Mesenchymal stem cell (in vitro differentiated cells and primary cell): Measurements from ENCODE around the gene LCN1.

Source experiments
- DNase-seq: peaks from one replicate; pipeline ENCODE4 v3.0.0-alpha.2; 2013
- H2AFZ ChIP-seq: one replicate; pipeline ENCODE4 v1.6.1; 2013; ENCODE audit warnings: low read depth, mild to moderate bottlenecking, control low read depth, inconsistent platforms, low read length, moderate library complexity
- H2AK5ac ChIP-seq: 2 replicates; pipeline ENCODE4 v1.6.1; 2013; ENCODE audit warnings: low read length, moderate library complexity, mild to moderate bottlenecking, inconsistent platforms; ENCODE audit not compliant: severe bottlenecking
- H2BK120ac ChIP-seq: one replicate; pipeline ENCODE4 v1.6.1; 2013; ENCODE audit warnings: low read depth, mild to moderate bottlenecking, inconsistent platforms, low read length, moderate library complexity
- H2BK12ac ChIP-seq, 2 experiments: one replicate each; pipeline ENCODE4 v1.6.1; 2013; ENCODE audit warnings: inconsistent platforms in 2 of 2, low read length in 2 of 2, mild to moderate bottlenecking in 2 of 2, moderate library complexity in 2 of 2, control low read depth in 1 of 2
- H2BK15ac ChIP-seq: one replicate; pipeline ENCODE4 v1.6.1; 2013; ENCODE audit warnings: mild to moderate bottlenecking, low read depth, inconsistent platforms; ENCODE audit not compliant: poor library complexity, severe bottlenecking
- H2BK5ac ChIP-seq: 2 replicates; pipeline ENCODE4 v1.6.1; 2013; ENCODE audit warnings: low read depth, mild to moderate bottlenecking, low read length, control low read depth, inconsistent platforms; ENCODE audit not compliant: poor library complexity, severe bottlenecking
- H3K14ac ChIP-seq, 2 experiments: one replicate each; pipeline ENCODE4 v1.6.1; 2013; ENCODE audit warnings: inconsistent platforms in 2 of 2, low read length in 2 of 2, control low read depth in 1 of 2, mild to moderate bottlenecking in 1 of 2, moderate library complexity in 1 of 2
- H3K18ac ChIP-seq, 2 experiments: one replicate each; pipeline ENCODE4 v1.6.1; 2013; ENCODE audit warnings: inconsistent platforms in 2 of 2, low read length in 2 of 2, control low read depth in 1 of 2, low read depth in 1 of 2, mild to moderate bottlenecking in 1 of 2
- H3K23ac ChIP-seq, 2 experiments: one replicate each; pipeline ENCODE4 v1.6.1; 2013; ENCODE audit warnings: inconsistent platforms in 2 of 2, low read length in 2 of 2, mild to moderate bottlenecking in 2 of 2, moderate library complexity in 2 of 2, control low read depth in 1 of 2
- H3K27ac ChIP-seq: 2 replicates; pipeline ENCODE4 v1.5.1; 2013; ENCODE audit warnings: mild to moderate bottlenecking, moderate library complexity, low read length, control low read depth, inconsistent platforms; ENCODE audit not compliant: poor library complexity, severe bottlenecking
- H3K27me3 ChIP-seq, 2 experiments: 2 replicates each; pipeline versions ENCODE4 v1.6.1 to v1.7.0; 2013; ENCODE audit warnings: low read length in 2 of 2, mild to moderate bottlenecking in 2 of 2, moderate library complexity in 2 of 2, control low read depth in 1 of 2, inconsistent platforms in 1 of 2; ENCODE audit not compliant: control insufficient read depth in 1 of 2, insufficient read depth in 1 of 2
- H3K36me3 ChIP-seq, 2 experiments: 2 replicates each; pipeline versions ENCODE4 v1.6.1 to v1.7.0; 2013; ENCODE audit warnings: low read length in 2 of 2, control low read depth in 1 of 2, inconsistent platforms in 1 of 2, low read depth in 1 of 2, mild to moderate bottlenecking in 1 of 2; ENCODE audit not compliant: insufficient read depth in 2 of 2, control insufficient read depth in 1 of 2
- H3K4ac ChIP-seq, 2 experiments: one replicate each; pipeline ENCODE4 v1.6.1; 2013; ENCODE audit warnings: inconsistent platforms in 2 of 2, low read length in 2 of 2, mild to moderate bottlenecking in 2 of 2, moderate library complexity in 2 of 2, control low read depth in 1 of 2, low read depth in 1 of 2
- H3K4me1 ChIP-seq: 2 replicates; pipeline ENCODE4 v1.6.1; 2013; ENCODE audit warnings: low read depth, low read length, control low read depth; ENCODE audit not compliant: control insufficient read depth, insufficient read depth
- H3K4me2 ChIP-seq: 2 replicates; pipeline ENCODE4 v1.6.1; 2013; ENCODE audit warnings: low read length, mild to moderate bottlenecking, inconsistent platforms; ENCODE audit not compliant: poor library complexity, severe bottlenecking
- H3K4me3 ChIP-seq, 2 experiments: 2 replicates each; pipeline versions ENCODE4 v1.5.1 to v1.7.0; 2013; ENCODE audit warnings: low read length in 2 of 2, mild to moderate bottlenecking in 2 of 2, control low read depth in 1 of 2, low read depth in 1 of 2; ENCODE audit not compliant: insufficient read depth in 1 of 2
- H3K79me1 ChIP-seq: replicated peaks from 2 replicates; pipeline ENCODE4 v1.6.1; 2013; ENCODE audit warnings: mild to moderate bottlenecking, control low read depth, low read length, inconsistent platforms; ENCODE audit not compliant: poor library complexity, severe bottlenecking
- H3K9ac ChIP-seq: 2 replicates; pipeline ENCODE4 v1.7.0; 2013; ENCODE audit warnings: mild to moderate bottlenecking, low read length, moderate library complexity
- H3K9me3 ChIP-seq: 2 replicates; pipeline ENCODE4 v1.7.0; 2013; ENCODE audit warnings: mild to moderate bottlenecking, low read length; ENCODE audit not compliant: control insufficient read depth
- H4K8ac ChIP-seq: one replicate; pipeline ENCODE4 v1.6.1; 2013; ENCODE audit warnings: inconsistent platforms, mild to moderate bottlenecking, low read length, moderate library complexity
- H4K91ac ChIP-seq: one replicate; pipeline ENCODE4 v1.6.1; 2013; ENCODE audit warnings: mild to moderate bottlenecking, low read length, inconsistent platforms
- WGBS: methylation state at CpG from one replicate; pipeline ENCODE4 v1.1.7; 2013; ENCODE audit warnings: mixed read lengths; 5-methylcytosine and 5-hydroxymethylcytosine counted together

LCN1 gene

GRCh38 chr9:135490166-135490870 lies 30.9 kb upstream of the LCN1 start:
- Histone ChIP-seq H4K8ac (no peak overlapping the region), H3K79me1 (peaks cover 11% of the 10 kb centered on the region), H2BK5ac (no peak overlapping the region), H3K36me3 (peaks cover 25 to 47% of the 10 kb centered on the region in 2 experiments), H3K4me1 (peaks cover 4% of the 10 kb centered on the region), H3K27me3 (no peaks in the 10 kb centered on the region), H3K4me2 (no peak overlapping the region), H3K27ac (no peak overlapping the region), H3K14ac (no peak overlapping the region), H3K23ac (no peak overlapping the region), H4K91ac (no peak overlapping the region), H3K9me3 (no peaks in the 10 kb centered on the region), H3K9ac (no peak overlapping the region), H2AFZ (no peak overlapping the region), H2BK12ac (no peak overlapping the region), H2BK15ac (no peak overlapping the region), H3K18ac (no peak overlapping the region), H3K4ac (no peak overlapping the region), H3K4me3 (no peak overlapping the region), H2AK5ac (no peak overlapping the region), H2BK120ac (no peak overlapping the region)
- WGBS, result 96% methylated on average over 13 of the region's 16 CpGs
- no peak for DNase-seq

DNA sequence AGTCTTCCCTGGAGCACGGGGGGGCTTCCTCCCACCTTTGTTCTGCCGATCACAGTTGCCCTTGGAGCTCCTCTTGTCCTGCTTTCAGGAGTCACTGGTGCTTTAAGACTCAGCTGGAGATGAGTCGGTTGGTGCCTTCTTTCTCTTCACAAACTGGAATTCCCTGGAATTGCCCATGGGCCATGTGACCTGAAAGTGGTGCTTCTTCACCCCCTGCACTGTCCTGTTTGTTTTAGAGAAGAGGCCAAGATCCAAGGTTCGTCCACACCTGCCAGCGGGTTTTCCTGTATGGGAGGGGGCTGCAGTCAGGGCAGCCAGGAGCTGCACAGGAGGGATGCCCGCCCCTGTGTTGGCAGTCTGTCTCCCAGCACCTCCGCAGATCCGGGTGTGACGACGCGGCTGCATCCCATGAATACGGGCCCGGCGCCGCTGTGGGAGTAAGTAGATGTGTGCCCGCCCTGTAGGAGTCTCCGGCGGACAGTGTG lies 30.2 kb upstream of the LCN1 start:
- no peak for DNase-seq
- Histone ChIP-seq H3K79me1 (peaks cover 5% of the 10 kb centered on the region), H2BK5ac (no peak overlapping the region), H3K4me1 (peaks cover 4% of the 10 kb centered on the region), H3K14ac (no peak overlapping the region), H3K23ac (no peak overlapping the region), H4K8ac (no peak overlapping the region), H3K27ac (no peak overlapping the region), H2AK5ac (no peak overlapping the region), H3K36me3 (peaks cover 18 to 40% of the 10 kb centered on the region in 2 experiments), H3K9me3 (no peaks in the 10 kb centered on the region), H3K4ac (no peak overlapping the region), H2AFZ (no peak overlapping the region), H3K27me3 (no peaks in the 10 kb centered on the region), H3K18ac (no peak overlapping the region), H3K4me3 (no peak overlapping the region), H3K9ac (no peak overlapping the region), H2BK15ac (no peak overlapping the region), H3K4me2 (no peak overlapping the region), H2BK120ac (no peak overlapping the region), H2BK12ac (no peak overlapping the region), H4K91ac (no peak overlapping the region)
- WGBS, result 87% methylated on average over 18 of the region's 18 CpGs

- Histone ChIP-seq H3K14ac (no peak overlapping the region), H4K8ac (no peak overlapping the region), H2AK5ac (no peak overlapping the region), H3K27ac (no peak overlapping the region), H3K9ac (no peak overlapping the region), H2BK12ac (no peak overlapping the region), H3K23ac (no peak overlapping the region), H3K27me3 (no peaks in the 10 kb centered on the region), H3K36me3 (peaks cover 11 to 33% of the 10 kb centered on the region in 2 experiments), H4K91ac (no peak overlapping the region), H3K79me1 (peaks cover 4% of the 10 kb centered on the region), H3K9me3 (no peaks in the 10 kb centered on the region), H2AFZ (no peak overlapping the region), H3K4me2 (no peak overlapping the region), H3K4me3 (no peak overlapping the region), H3K4ac (no peak overlapping the region), H2BK15ac (no peak overlapping the region), H2BK120ac (no peak overlapping the region), H2BK5ac (no peak overlapping the region), H3K4me1 (peaks cover 5% of the 10 kb centered on the region), H3K18ac (no peak overlapping the region)
- DNase-seq, result no peak
- 94% methylated on average over 2 of the region's 4 CpGs for WGBS
Measured at GRCh38 chr9:135491764-135492163, 29.5 kb upstream of the LCN1 start.

DNA sequence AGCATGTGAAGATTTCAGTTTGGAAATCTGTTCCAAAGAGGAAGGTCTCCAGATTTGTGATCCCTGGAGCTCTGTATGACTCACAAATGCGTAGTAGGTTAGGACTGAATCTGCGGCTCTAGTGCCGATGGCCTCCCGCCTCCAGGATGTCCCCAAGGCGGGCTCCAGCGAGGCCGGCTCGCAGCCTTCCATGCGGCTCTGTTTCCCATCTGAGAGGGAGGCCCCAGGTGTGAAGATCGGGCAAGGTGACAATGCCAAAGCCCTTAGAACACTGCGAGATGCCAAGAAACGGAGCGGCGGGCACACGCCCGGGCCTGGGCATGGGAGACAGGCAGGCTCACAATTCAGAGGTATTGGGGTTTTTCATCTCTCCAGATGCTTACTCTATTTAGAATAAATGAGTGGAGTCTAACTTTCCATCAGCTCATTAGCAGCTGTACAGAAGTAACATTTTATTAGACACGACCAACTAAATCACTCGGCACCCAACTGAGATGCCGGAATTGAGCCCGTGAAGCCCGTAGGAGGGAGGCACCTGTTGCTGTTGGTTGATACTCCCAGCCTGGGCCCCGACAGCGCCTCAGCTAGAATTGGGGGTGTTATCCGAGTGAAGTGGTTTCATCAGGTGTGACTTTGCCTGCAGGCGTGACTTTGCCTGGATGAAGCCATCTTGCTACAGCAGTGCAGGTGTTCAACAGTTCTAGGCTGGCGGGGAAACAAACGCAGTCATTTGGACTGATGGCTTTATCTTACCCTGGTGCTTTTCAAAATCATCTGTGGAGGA lies 28.2 kb upstream of the LCN1 start:
- H2BK15ac ChIP-seq, result no peak overlapping the region
- no peak overlapping the region for H4K91ac ChIP-seq
- H2BK5ac ChIP-seq, result no peak overlapping the region
- H3K27ac ChIP-seq, result no peak overlapping the region
- no peak overlapping the region for H3K14ac ChIP-seq
- peaks cover 2% of the 10 kb centered on the region for H3K79me1 ChIP-seq
- H3K36me3 ChIP-seq, result peaks cover 7 to 19% of the 10 kb centered on the region in 2 experiments
- no peak overlapping the region for H3K4me3 ChIP-seq
- no peak overlapping the region for H2AK5ac ChIP-seq
- no peak overlapping the region for H3K4ac ChIP-seq
- H3K23ac ChIP-seq, result no peak overlapping the region
- H3K4me2 ChIP-seq, result no peak overlapping the region
- no peak overlapping the region for H2AFZ ChIP-seq
- 94% methylated on average over 24 of the region's 27 CpGs for WGBS
- no peak overlapping the region for H3K18ac ChIP-seq
- H3K27me3 ChIP-seq, result no peaks in the 10 kb centered on the region
- no peak overlapping the region for H2BK12ac ChIP-seq
- peaks cover 5% of the 10 kb centered on the region for H3K4me1 ChIP-seq
- no peaks in the 10 kb centered on the region for H3K9me3 ChIP-seq
- H2BK120ac ChIP-seq, result no peak overlapping the region
- H3K9ac ChIP-seq, result no peak overlapping the region
- H4K8ac ChIP-seq, result no peak overlapping the region
- DNase-seq, result no peak
